Frontal cortex (tissue), 4 donors: ENCODE results near the gene TNS1. TPM values are rescaled to one million over a fixed set of nuclear protein-coding genes. Genes with fewer than 3 reads are reported as not detected.

Experiments used
- DNase-seq, 2 donors: peaks; one replicate each; pipeline ENCODE4 v3.0.0; 2012; ENCODE audit warnings: low spot score in 2 of 2
- FAIRE-seq: peaks from 2 replicates; lab custom pipeline; 2012; peaks lifted over from hg19 to GRCh38; lab: Jason Lieb, UNC
- total RNA-seq: library from RNA; depleted of rRNA; stranded (reverse); fragments of >200 nt; gene quantifications from one replicate; pipeline ENCODE4 v1.2.3, GENCODE V29; 2014
- donor health status: control.
- donor health status: control.
- donor health status: control.

The TNS1 gene
- total RNA-seq, 1 donor from 2014 or later = 3.7 TPM

GRCh38 chr2:217905896-217906295, 96.9 kb downstream of the TNS1 start:
- FAIRE-seq = no peak
- DNase-seq = no peak

- no peak for DNase-seq
- no peak for FAIRE-seq
Observed at GRCh38 chr2:217905395-217905794, 97.4 kb downstream of the TNS1 start.

GRCh38 chr2:217904614-217904965, 98.2 kb downstream of the TNS1 start:
- FAIRE-seq = no peak
- no peak for DNase-seq

GRCh38 chr2:217903859-217904613, 98.8 kb downstream of the TNS1 start:
- DNase-seq (peak in 1 of 2 donors; percentile 50), FAIRE-seq (no peak)

- FAIRE-seq = no peak
Observed at GRCh38 chr2:217903142-217903858, 99.5 kb downstream of the TNS1 start.

GRCh38 chr2:217902379-217903141, 100.2 kb downstream of the TNS1 start:
- no peak for FAIRE-seq

More at GRCh38 chr2:217903142-217903858, 99.5 kb downstream of the TNS1 start:
- no peak for DNase-seq

DNA sequence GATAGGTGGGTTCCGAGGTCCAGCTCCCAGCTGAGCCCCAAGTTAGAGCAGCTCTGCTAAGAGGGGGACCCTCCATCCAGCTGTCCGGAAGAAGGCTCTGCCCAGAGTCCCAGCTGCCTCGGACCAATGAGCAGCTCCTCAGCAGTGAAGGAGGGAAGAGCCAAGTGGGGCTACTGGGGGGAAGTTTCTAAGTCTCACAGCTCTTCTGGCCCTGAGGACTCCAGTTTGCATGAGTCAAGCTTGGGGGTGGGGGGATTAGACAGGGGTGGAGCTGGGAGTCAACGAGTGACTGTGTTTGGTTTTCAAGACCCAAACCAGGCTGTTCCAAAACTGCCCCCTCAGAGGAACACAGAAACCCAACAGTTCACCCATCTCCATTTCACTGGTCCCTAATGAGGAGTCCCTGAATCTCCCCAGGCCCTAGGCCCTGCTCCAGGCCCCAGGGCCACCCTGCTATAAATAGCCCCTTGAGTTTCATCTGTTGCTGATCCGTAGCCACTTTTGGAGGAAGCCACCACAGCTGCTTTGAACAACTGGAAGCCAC, 100.9 kb downstream of the TNS1 start:
- no peak for FAIRE-seq
- DNase-seq = no peak

More at GRCh38 chr2:217902379-217903141, 100.2 kb downstream of the TNS1 start:
- DNase-seq = peak in 1 of 2 donors; percentile 55

DNA sequence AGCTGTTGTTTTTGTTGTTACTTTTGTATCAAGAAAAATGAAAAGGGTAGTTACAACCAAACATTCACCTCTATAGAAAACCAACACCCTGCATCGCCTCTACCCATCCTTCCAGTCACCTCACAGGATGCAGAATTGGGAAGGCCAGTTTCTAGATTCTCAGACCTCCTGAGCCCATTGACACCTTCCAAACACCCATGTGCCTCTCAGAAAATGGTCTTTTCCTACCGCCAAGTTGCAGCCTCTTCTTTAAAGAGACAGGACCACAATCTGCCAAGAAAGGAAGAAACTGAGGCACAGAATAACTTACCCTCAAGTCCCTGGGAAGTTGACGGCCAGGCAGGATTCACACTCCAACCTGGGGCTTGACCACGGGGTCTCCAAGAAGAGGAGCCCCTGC, 101.4 kb downstream of the TNS1 start:
- FAIRE-seq = no peak
- no peak for DNase-seq

DNA sequence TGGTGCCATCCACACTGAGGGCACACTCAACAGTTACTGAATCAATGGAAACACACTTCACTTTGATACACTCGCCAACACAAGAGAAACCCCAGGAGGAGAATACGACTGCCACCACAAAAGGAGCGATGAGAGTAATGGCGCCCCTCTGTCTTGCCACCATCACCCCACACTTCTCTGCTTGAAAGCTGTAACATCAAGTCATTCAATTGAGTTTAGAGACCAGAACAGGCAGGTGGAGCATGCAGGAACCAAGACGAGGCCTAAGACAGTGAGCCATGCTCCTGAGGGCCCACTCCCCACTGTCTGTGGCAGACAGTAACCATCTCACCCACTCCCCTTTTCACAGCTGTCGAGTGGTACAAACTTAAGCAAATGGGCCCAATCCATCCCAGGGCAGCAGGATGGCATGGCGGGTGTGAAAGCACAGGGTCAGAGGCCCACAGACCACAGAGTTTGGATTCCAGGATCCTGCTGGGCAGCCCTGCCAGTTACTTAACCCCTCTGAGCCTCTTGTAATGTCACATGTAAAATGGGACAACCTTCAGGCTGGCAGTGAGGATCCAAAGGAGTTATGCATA, 101.9 kb downstream of the TNS1 start:
- FAIRE-seq (no peak), DNase-seq (no peak)

DNA sequence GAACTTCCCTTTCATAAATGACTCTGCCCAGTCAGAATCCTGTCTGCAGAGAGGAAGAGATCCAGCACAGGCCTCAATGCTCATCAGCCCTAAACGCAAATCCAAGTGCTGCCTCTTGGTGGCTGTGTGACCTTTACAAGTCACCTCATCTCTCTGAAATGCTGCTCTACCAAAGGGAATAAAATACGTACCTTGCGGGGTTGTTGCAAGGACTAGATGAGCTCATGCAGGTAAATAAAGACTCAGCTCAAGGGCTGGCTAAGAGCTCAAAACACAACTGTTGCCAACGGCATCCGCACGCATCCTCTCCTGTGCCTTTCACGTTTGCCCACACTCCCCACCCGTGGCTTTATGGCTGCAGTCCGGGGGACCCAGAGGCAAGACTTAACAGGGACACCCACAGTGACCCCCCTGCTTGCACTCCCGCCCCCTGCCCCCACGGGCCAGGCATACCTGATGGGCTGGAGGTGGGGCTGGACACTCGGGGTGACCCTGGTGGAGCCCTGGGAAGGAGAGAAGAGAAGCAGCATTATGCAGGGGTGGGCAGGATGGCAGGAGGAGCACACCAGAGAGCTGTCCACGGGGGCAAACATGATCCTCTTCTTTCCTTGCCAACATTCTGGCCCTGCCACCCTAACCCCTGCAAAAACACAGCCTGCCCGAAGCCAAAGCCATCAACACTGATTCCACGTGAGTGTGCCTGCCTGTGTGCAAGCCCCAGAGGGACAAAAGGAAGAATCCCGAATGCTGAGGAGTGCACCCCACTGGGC, 102.6 kb downstream of the TNS1 start:
- no peak for DNase-seq

DNA sequence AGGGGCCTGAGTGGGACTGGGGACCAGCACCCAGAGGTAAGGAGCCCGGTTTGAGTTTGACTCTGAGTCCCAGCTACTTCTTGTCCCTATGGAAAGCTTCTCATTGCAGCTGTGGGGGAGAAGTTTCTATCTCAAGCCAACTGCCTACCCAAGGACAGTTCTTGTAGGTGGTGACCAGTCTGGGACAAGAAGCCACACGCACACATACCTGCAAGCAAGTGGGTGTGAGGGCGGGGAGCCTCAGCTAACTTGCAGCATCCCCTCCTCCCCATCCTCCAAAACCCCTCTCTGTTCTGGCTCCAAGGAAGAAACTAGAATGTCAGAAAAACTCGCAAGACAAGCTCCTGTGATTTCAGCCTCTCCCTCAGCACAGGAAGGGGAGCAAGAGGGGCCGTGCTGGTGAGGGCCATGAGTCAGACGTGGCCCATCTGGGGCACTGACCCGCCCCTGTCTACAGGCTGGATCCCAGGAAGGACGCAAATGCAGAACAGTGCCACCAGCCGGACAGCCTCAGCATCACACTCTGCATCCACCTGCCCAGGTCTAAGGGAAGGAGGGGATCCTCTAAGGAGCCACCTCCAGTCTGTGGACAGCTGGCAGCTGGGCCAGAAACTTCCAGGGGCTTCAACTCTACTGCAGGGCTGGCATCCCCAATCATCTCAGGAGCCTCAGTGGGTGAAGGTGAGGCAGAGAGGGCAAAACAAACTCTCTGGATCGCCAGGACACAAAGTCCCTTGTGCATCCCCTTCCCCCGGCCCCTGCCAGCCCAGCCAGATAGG, 103.4 kb downstream of the TNS1 start:
- peak in 1 of 2 donors; percentile 60 for DNase-seq
- FAIRE-seq = no peak

More for the DNA sequence above, 102.6 kb downstream of the TNS1 start:
- no peak for FAIRE-seq

DNA sequence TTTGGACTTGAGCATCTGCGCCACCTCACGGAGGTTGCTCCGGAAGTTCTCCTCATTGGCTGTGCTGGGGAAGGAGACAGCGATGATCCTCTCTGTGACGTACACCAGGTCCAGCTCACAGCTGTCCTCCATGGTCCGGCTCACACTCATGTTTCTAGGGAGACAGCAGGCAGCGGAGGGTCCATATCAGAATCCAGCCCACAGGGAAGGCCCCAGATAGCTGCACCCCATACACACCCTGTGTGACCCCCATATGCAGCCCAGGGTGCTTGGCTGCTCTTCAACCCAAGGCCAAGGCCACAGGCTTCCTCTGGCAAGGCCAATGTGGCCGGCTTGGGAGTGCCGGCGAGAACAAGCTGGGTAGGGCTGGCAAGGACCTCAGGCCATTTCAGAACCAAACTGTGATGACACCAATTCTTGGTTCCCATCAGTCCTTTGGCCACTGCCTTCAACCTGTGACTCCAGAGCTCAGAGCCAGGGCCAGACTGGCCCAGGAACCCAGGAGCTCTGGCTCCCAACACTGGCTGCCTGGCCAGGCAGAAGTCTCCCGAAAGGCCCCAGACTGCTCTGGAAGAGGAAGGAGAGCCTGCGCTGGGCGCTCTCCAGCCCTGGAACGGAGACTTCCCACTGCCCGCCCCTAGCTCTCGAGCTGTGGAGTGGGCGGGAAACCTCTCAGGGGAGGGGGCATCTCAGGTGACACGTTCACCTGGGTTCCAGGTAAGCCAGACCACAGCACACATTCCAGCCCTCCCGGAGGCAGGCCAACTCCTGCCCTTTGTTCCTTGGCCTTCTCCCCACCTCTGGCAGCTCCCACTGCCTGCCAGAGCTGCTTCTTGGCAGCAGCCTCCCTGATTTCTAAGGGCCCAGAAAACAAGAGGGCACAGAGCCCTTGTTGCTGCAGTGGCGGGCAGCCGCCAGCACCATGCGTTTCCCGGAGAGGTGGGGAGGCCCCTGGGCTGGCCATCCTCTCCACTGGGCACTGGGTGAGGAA, 104.7 kb downstream of the TNS1 start:
- FAIRE-seq (no peak), DNase-seq (peak in 1 of 2 donors; percentile 62)

GRCh38 chr2:217897091-217897715, 105.6 kb downstream of the TNS1 start:
- DNase-seq = no peak
- FAIRE-seq = no peak

DNA sequence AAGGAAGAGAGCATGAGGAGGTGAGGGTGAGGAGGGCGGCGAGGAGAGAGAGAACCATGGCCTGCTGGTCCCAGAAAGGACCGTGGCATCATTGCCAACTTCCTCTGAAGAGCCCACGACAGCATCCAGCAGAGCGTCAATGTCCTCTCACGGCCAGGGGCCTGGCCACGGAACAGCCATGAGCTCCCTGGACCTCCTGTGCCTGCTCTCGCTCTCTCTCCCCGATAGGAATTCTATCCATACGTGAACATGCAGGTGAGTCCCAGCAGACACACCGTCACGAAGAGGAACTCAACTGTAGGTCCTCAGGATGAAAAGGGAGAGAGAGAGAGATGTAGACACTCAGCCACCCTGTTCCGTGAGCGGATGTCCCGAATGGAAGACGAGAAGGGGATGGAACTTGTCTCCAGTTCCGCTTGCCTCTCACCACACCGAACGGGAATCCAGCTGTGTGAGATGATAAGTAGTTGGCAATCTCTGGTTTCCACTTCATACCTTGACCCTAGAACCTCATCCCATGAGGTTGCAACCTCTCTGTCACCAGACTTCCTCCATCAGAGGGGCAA, 107.6 kb downstream of the TNS1 start:
- no peak for FAIRE-seq
- no peak for DNase-seq

- DNase-seq = no peak
- FAIRE-seq = no peak
Observed at GRCh38 chr2:217893440-217893839, 109.4 kb downstream of the TNS1 start.

DNA sequence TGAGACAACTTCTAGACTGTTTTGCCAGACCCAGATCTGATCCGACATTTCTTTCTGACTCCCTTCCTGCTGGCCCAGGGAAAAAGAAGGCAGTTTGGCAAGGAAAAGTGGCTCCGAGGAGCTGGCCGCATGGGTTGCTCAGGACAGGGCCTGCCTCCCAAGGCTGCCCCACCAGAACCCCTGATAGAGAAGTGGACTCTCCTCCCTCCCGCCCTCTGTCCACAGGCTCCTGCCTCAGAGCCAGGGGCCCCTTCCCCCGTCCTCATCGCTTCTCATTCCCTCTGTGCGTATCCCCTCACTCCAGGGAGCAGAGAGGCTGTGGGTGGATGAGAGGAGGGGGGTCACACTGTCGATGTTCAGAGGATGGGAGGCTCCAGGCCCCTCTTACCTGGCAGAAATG, 110.2 kb downstream of the TNS1 start:
- DNase-seq = no peak
- FAIRE-seq = no peak

GRCh38 chr2:217890445-217890844, 112.3 kb downstream of the TNS1 start:
- FAIRE-seq = no peak

More at GRCh38 chr2:217890445-217890844, 112.3 kb downstream of the TNS1 start:
- DNase-seq = peak; percentile 48 to 63
